HTR-8/SVneo (cell line): Measurements from ENCODE around the gene RUNX1.

Source experiments
- DNase-seq: peaks from one replicate; pipeline ENCODE4 v3.0.0; 2011; ENCODE audit warnings: low spot score, mixed read lengths; ENCODE audit not compliant: insufficient read length
- FAIRE-seq: peaks from 2 replicates; lab custom pipeline; 2011; peaks lifted over from hg19 to GRCh38; lab: Jason Lieb, UNC

The RUNX1 gene

DNA sequence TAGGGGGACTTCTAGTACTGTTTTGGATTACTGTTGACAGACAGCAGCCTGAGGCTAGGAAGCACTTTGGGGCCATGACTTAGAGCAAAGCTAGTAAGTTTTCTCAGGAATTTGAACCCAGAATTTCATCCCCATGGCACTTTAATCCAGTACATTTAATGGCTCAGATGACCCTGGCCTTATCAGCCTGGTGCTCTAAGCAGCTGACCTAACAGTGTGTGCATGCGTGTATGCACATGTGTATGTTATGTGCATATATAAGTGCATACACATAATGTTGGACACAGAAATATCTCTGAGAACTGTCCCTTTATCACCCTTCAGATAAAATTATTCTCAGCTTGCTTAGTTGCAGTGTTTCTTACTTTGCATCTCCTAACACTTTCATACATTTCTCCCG, 265.3 kb downstream of the RUNX1 start:
- DNase-seq: no peak
- FAIRE-seq: no peak

DNA sequence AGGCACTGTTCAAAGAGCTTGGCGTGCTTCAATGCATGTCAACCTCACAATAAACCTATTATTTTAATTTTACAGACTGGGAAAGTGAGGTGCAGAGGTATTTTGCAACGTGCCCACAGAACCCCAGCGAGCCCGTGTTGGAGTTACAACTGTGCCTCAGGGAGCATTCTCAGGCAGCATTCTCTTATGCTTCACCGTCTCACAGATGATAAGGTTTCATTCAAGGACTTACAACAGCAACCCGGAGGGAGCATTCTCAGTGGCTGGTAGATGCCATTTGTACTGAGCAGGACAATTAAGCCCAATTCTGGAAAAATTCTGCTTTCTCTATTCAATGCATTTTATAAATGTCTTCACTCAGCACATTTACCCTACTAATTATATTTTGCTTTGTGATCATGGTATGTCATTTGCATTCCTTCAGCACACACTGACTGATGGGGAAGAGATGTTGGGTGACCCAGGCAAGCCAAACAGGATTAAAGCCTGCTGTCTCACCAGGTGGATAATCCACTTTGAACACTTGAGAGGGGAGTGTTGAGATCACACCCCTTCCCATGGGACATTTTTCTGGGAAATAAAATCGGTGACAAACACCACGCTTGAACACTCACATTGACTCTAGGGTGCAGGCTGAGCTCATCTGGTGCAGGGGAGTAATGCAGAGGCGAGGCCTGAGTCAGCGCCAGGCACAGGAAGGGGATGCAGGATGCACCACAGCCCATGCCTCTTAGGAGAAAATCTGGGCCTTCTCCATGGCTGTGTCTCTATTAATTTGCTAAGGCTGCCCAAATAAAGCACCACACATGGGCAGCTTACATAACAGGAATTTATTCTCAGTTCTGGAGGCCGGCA, 266.4 kb downstream of the RUNX1 start:
- DNase-seq: no peak

DNA sequence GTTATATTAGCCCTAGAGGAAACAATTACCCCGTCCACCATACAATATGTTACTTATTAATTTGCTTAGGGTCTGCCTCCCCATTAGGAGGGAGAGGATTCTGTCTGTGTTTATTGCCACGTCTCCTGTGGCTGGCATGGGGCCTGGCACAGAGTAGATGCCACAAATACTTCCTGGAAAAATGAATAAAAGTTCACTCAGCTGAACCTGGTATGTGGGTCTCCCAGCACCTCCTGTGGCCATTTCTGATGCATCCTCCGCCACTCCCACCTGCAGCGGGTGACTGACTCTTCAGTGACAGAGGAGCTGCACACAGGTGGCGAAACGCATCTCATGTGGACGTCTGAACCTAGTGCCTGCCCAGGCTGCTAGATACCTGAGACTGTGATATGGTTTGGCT, 267.6 kb downstream of the RUNX1 start:
- DNase-seq (no peak), FAIRE-seq (no peak)

More for the DNA sequence above, 266.4 kb downstream of the RUNX1 start:
- no peak for FAIRE-seq

DNA sequence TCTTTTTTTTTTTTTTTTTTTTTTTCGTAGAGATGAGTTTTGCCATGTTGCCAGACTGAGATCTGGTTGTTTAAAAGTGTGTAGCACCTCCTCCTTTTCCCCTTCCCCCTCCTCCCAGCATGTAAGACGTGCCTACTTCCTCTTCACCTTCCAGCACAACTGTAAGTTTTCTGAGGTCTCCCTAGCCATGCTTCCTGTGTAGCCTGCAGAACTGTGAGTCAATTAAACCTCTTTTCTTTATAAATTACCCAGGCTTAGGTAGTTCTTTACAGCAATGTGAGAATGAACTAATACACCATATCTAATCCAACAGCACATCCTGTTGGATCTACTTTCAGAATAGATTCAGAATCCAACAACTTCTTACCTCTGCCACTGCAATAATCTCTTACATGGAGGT, 269.2 kb downstream of the RUNX1 start:
- DNase-seq (no peak), FAIRE-seq (no peak)

DNA sequence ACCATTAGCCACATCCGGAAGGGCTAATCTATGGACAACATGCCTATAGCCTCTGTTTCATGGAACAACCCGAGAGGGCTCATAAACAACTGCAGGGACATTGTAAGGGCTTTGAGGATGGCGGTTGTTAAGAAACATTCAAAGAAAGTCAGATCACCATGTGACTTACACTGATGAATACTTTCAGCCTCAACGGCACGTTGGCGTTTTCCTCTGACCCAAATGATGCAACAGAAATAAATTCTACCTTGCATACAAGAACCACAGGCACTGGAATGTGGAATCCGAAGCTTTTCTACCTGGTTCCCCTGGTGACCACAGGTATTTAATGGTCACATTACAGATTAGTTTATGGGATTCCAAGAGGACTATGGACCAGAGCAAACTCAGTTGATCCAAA, 273.3 kb downstream of the RUNX1 start:
- FAIRE-seq: no peak
- no peak for DNase-seq

DNA sequence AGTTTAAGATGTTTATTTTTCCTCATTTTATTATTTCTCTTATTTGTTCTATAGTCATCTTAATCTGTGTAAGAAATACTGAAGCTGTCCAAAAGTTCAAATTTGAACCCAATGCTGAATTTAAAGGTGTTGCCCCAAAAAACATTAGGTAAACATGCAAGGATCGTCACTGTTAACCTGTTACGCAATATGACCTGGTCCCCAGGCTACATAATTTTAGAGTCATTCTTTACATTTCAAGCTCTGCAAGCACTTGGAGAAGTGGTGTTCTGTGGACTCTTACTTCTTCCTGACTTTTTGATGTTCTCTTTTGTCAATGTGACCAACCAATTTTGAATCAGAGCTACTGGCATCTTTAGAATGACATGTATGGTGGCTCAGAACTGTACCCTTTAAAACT, 274.4 kb downstream of the RUNX1 start:
- no peak for DNase-seq
- no peak for FAIRE-seq

DNA sequence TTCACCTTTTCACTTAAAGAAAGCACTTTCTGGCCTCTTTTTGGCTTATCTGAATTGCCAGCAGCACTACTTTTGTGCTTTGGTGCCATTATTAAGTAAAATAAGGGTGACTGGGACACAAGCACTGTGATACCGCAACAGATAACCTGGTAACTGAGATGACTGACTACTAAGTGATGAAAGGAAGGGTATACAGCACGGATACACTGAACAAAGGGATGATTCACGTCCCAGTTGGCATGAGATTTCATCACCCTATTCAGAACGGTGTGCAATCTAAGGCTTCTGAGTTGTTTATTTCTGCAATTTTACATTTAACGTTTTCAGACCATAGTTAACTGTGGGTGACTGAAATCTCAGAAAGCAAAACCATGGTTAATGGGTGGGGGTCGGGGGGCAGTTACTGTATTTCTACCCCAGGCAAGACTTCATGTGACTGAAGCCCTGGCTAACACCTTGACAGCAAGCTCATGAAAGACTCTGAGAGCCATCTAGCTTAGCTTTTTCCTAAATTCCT, 277.5 kb downstream of the RUNX1 start:
- FAIRE-seq (no peak), DNase-seq (peak; percentile 27)

DNA sequence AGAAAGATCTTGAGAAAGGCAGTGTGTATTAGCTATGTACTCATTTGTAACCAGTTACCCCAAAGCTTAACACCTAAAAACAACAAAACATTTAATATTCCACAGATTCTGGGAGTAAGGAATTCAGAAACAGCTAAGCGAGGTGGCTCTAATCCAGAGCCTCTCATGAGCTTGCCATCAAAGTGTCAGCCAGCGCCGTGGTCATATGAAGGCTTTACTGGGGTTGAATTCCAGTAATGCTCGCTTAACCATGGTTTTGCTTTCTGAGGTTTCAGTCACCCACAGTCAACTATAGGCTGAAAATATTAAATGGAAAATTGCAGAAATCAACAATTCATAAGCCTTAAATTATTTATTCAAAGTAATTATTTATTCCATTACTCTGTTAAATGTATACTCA, 278.5 kb downstream of the RUNX1 start:
- DNase-seq (no peak), FAIRE-seq (no peak)

DNA sequence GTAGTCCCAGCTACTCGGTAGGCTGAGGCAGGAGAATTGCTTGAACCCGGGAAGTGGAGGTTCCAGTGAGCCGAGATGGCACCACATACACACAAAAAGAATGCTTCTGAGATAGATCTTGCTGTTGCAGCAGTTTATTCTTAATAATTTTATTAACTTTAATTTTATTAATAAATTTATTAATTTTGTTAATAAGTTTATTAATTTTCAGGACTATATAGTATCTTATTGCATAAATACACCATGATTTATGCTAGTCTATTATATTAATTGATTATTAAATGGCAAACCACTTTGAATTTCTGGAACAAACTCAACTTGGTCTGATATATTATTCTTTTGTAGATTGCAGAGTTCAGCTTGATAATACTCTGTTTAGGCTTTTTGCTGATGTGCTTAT, 280.8 kb downstream of the RUNX1 start:
- no peak for DNase-seq
- no peak for FAIRE-seq

DNA sequence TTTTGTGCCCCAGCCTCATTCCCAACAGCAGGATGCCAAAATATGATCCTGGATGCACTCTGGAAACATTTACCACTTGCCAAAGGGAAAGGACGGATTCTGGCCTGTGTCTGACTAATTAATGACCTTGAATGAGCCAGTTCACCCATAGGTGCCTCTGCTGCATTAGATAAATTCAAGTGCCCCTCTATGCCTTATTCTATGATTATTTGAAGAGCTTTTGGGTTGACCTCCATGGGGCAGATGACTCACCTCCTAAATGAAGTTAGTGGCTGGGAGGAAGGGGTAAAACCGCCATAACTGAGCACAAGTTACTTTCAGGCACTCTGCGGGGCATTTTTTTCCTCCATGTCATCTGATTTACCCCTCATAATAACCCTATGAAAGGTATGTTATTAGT, 282.2 kb downstream of the RUNX1 start:
- DNase-seq (no peak), FAIRE-seq (no peak)

DNA sequence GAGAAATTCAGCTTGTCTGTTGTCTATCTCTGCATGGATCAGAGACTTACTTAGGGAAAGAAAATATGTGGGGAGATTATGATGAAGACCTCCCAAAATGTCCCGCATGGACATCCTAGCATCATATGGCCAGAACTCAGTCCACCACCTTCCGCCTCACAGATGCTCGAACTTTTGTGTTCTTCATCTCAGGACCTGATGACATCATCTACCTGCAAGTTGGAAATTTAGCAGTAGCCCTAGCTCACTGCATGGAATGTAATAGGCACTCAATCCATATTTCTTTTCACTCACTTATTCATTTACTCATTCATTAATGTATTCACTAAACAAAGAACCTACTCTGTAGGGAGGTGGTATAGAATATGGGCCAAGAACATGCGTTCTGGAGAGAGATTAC, 283.5 kb downstream of the RUNX1 start:
- DNase-seq (no peak), FAIRE-seq (no peak)

DNA sequence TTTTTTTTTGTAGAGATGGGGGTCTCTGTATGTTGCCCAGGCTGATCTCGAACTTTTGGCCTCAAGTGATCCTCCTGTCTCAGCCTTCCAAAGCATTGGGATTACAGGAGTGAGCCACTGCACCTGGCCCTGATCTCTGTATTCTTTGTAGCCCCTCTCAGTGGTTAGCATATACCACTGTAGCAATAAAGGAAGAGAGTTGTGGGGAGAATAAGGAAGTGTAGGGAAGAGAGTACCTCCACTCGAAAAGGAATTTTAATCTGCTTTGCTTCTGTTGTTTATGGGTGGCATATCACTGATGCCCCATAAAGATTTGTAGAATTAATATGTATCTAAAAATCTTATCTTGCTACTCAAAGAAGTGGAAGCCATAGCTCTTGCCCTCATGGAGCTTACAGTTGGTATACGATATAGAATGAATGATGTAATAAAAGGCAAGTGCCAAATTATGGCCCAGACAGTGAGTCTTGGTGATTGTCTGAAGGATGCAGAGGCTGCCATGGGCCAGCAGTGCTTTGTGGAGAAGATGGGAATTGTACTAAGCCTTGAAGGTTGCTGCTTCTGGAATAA, 284.3 kb downstream of the RUNX1 start:
- FAIRE-seq (no peak), DNase-seq (no peak)

DNA sequence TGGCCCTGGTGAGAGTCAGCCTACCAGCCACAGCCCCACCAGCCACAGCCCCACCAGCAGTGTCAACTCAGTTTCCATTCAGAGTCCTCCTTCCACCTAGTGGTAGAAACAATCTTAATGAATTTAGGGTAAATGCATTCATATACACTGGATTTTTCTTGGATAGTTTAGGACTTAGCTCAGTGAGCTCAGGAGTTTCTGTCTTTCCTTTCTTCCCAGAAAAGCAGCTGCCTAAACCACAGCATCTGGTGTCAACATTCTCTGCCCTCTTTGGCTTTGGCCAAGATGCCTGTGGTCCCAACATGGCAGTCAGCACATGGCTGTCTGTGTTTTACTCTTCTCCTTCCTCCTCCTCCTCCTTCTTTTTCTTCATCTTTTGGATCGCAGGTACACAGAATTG, 286.3 kb downstream of the RUNX1 start:
- no peak for FAIRE-seq
- DNase-seq: no peak

DNA sequence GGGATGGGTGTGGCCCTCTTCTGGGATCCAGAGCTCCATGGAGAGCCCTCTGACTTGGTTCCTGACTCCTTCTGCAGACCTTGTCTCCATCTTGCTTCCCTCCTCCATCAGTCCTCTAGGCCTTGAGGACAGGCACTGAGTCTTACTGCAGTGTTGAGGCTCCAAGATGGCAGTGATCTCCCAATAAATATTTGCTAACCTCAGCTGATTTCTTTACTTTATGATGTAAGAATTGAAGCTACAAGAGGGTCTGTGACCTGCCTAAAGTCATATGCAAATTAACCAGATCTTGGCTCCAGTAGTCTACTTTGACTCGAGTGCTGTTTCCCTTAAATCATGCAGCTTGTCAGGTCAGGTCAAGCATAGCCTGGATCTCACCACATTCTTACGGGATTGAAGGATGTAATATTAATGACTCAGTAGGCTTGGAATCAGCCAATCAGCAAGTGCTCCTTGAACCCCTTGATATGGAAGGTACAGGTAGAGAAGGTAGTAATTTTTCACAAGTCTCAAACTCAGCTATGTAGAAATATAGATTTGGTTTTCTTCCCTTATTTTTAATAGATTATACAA, 287.3 kb downstream of the RUNX1 start:
- DNase-seq (no peak), FAIRE-seq (no peak)

DNA sequence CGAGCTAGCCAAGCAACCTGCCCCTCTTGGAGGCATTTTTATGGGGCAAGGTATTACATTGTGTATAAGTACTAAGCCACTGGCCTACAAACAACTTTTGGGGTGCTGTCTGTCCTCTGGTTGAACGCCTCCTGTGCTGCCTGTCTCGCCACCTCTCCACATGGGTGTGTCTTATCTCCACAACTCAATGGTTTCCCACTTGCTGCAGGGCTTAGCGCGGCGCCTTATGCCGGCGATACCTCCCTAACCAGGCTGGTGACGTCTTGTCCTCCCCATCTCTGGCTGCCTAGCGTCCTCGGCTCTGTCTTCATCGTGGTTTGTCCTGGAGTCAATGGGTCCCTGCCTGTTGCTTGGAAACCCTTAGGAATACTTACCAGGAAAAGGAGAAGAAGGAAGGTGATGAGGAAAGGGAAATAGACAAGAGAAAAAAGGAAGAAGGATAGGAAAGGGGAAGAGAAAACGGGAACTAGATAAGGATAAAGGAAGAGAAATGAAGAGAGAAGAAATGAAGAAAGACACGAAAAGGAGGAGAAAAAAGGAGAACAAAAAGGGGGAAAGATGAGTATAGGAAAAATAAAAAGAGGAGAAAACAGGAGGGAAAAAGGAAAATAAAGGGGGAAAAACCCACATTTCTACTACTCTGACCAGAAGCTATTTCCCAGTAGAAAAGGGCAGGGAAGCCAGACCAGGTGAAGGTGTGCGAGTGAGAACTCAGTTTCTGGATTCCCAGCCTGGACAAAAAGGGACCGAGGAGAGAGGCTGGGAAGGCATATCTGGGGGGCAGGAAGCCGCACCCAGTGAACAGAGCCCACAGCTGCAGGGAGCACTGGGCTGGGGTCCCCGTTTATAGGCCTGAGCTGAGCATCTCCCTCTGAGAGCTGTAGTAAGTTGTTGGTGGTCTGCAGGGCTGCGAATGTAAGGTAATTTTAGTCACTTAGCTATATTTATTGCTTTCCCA, 294.1 kb downstream of the RUNX1 start:
- no peak for DNase-seq
- no peak for FAIRE-seq

DNA sequence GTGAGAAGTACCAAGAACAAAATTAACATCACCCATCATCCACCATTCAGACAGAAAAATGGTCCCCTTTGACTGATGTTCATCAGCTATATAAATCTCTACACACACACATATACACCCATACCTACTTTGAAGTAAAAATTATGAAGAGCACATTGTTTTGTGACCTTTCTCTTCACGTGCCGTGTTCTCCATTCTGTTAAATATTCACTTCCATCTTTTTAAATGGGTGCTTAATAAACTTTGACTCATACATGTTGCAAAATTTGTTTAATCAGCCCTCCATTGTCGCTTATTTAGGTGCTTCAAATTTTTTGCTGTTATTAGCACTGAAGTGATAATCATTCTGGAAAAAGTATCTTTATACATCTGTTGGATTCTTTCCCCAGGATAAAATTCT, 300.2 kb downstream of the RUNX1 start:
- no peak for DNase-seq
- no peak for FAIRE-seq

DNA sequence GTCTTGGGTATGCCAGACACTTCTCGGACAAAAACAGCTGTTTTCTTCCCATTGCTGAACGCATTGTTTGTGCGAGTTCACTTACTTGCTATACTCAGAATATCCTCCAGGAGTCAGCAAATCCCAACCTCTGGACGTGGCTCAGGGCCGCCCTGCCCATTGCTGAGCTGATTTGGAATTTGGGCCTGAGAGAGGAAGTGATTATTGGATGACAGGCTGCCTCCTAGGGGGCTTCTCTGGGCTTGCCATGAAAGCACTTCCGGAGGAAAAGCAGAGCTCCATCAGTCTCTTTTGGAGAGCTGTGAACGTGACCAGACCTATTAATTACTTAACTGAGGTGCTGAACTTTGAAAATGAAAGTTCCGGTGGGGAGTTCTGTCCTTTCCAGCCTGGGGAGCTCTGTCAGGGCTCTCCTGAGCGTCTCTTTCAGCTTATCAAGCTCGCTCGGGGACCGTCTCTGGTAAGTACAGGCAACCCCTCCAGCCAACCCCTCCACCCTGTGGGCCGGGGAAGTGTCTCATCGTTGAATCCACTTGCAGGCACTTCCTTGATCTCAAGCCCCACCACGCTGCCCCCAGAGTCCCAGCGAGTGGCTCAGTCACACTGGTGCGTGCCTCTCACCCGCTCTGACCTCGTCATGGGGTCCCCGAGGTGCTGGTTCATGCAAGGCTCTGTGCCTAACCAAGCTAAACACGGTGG, 303.4 kb downstream of the RUNX1 start:
- DNase-seq (peak; percentile 84), FAIRE-seq (peak; percentile 58)

DNA sequence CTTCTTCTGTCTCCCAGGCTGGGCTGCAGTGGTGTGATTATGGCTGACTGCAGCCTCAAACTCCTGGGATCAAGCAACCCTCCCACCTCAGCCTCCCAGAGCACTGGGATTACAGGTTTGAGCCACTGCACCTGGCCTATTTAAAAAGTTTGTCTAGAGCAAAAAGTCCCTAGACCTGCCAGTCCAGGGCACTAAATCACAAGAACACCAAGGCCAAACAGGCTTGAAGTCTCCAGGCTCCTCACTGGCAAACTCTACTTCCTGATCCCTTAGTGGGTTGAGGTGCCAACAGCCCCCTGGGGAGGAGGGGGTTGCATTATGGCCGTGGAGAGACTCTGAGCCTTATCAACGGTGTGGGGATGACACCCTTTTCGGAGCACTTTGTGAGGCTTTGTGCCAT, 304.3 kb downstream of the RUNX1 start:
- FAIRE-seq (no peak), DNase-seq (no peak)

DNA sequence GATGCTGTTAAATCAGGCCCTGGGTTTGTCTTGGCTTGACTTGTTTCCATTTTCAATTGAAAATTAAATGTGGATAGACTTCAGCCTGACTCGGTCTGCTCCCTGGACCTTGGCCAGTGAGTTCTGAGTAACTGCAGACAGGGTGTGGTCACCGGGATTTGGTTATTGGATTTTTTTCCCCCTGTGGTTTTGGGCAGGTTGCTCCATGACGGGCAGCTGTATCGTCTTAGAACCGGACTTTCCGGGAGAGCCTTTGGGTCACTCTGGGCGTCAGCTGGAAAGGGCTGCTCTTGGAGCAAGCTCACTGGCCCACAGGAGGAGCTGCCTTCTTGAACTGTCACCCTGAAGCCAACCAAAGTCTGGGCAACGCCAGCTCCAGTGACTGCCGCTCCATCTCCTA, 305.3 kb downstream of the RUNX1 start:
- no peak for FAIRE-seq
- no peak for DNase-seq

DNA sequence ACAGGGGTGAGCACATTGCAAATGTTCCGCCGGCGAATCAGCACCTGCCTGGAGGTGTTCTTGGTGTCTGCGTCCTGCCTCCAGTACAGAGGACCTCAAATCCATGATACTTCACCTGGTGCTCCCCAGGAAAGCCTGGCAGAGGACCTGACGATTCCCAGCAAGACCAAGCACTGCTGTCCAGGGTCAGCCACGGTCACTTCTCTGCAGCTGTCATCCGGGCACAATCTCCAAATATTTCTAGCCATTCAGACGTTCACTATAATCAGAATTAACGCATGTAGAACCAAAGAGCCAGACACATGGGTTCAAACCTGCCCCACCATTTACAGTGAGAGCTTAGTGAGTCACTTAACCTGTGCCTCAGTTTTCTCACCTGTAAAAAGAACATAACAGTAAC, 305.8 kb downstream of the RUNX1 start:
- FAIRE-seq (no peak), DNase-seq (no peak)
